COLO829 (cell line): ENCODE data around the gene EHF.

Experiments
- DNase-seq: peaks from one replicate; pipeline ENCODE4 v3.0.0; 2012; ENCODE audit warnings: low spot score

EHF gene

GRCh38 chr11:34644669-34645406 is 23.9 kb downstream of the EHF start:
- DNase-seq, result no peak

GRCh38 chr11:34646431-34646830 is 25.5 kb downstream of the EHF start:
- no peak for DNase-seq

DNA sequence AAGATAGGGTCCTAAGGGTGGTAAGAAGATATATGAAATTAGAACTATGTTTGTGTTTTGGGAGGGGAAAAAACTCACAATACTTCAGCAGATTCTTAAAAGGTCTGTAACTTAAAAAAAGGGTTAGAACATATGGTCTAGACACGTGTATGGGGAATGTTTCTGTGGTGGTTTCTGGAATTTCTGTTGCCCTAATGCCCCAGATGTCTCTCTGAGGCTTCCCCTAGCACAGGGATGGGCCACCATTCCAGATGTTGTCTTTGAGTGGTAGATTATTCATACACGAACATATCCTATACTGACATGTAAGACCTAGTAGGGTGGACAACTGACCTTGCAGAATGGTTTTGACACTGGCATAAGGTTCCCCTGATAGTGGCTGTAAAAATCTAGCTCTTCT is 26.2 kb downstream of the EHF start:
- no peak for DNase-seq

GRCh38 chr11:34647532-34647931 is 26.6 kb downstream of the EHF start:
- no peak for DNase-seq

GRCh38 chr11:34648036-34648435 is 27.1 kb downstream of the EHF start:
- DNase-seq, result no peak

GRCh38 chr11:34649597-34649996 is 28.7 kb downstream of the EHF start:
- DNase-seq, result no peak

DNA sequence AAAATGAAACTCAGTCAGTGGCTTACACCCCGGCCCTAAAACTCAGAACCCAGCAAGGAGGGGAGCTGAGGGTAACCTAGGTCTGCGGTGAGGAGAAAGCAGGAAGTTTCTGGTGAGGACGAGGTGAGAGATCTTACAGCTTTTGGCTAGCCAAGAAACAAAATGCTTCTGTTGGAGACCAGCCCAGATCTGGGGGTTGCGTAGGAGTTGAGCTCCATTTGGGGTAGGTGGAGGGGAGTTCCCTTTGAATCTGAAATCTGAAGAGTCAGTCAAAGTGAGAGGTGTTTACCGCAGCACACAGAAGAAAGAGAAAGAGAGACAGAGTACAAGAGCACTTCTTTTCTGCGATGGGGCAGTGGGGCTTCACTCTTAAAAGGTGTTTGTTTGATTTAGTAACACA is 29.6 kb downstream of the EHF start:
- DNase-seq, result no peak

GRCh38 chr11:34651551-34651950 is 30.7 kb downstream of the EHF start:
- DNase-seq, result no peak

DNA sequence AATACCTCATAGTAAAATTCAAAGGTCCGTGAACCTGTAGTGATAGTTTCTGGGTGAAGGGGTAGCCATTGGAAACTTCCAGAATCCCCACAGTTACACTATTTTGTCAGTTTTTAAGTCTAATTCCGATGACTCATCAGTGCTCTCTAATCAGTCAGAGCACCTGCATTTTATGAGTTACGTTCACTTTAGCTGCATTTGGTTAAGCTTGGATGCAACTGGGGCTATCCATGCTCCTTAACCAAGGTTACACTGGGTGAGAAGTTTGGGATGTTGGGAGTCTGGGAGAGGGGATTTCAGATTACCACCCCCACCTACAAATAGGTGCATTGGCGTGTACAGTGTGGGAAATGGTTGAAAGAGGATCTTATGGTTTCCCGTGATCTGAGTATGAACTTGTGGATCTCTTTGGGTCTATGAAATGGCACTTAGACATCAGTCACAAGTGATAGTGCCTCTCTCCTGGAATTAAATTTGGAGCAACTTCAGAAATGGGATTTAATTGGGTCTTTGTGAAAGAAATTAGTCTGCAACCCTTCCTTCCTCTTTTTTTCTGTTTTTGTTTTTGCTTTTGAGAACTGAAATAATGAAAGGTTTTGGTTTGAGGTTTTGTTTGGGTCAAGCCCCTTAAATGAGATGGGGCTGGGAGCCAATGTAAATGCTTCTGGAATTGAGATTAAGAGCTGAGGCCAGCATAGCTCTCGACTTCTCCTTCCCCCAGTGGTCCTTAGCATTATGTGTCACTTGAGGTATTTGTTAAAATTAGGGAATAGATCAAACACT is 31.5 kb downstream of the EHF start:
- no peak for DNase-seq

DNA sequence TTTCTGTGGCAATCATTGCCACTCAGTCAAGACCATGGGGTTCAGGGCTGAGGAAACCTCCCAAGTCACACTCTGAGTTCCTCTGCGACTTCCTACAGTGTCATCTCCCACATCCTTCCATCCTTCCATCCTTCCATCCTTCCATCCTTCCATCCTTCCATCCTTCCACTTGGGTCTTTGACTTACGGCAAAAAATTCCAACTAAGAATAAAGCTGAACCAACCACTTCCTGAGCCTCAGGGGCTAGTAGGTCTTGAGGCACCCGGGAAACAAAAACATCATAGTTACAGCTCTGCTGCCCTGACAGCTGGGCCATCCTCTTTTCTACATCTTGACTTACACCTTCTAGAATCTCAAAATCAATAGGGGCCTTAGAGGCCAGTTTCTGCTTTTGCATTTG is 32.1 kb downstream of the EHF start:
- DNase-seq, result no peak

GRCh38 chr11:34653851-34654482 is 33.1 kb downstream of the EHF start:
- DNase-seq, result peak; percentile 84

DNA sequence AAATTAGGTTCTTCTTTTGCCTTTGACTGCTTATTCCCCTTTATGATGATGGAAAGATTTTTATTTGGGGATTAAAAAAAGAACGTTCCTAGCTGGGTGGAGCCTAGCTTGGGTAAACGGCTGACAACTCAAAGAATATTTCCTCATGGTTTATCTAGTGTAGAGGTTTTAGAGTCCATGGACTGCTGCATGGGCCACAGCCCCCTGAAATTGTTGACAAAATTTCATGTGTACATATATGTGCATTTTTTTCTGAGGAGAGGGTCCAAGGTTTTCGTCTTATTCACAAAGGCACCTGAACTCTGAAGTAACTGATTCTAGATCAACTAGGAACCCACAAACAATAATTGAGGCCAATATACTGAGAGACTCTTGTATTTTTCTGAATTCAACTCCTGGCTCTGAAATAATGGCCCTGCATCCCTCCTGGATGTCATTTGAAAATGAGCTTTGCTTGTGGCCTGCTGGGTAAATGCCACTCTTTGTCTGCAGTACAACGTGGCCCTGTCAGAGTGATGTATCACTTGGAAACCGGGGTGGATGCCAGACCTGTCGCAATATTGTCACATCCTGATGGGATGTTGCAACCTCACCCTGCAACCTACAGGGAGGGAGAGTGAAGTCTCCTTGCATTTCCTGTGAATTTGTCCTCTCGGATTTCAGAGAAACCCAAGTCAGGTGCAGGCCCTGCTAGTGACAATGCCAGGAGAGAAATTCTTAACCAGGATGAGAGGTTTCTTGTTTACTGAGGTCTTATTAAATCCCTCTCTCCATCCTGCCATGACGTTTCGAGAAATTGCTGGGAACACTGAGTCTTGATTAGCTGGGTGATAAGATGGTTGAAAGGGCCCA is 33.8 kb downstream of the EHF start:
- DNase-seq, result no peak

- no peak for DNase-seq
These were observed 34.6 kb downstream of the EHF start for GRCh38 chr11:34655335-34656008.

DNA sequence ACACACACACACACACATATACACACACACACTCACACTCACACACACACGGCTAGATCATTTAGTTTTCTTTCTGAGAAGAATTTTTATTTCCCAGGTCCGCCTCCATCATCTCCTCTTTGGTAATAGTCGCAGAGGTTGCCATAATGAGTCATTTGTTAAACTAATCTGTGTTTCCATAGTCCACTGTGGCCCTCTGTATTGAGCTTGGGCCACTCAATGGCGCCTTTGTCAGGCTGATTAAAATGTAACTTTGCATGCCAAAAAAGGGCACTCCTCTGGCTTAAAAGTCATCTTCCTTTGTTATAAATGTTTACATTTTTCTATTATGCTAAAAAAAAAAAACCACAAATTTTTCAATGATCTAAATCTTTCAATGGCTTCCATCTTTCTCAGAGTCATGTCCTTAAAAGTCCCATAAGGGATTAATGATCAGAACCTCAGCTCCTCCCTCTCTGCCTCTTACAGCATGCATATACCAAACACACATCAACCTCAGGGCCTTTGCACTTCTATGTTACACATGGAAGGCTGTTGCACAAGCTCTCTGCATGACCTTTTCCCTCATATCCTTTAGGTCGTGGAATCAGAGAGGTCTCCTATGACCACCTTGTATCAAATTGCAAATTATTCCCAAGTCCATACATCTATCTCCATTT is 35.3 kb downstream of the EHF start:
- DNase-seq, result peak; percentile 77

GRCh38 chr11:34658071-34659015 is 37.5 kb downstream of the EHF start:
- DNase-seq, result no peak

DNA sequence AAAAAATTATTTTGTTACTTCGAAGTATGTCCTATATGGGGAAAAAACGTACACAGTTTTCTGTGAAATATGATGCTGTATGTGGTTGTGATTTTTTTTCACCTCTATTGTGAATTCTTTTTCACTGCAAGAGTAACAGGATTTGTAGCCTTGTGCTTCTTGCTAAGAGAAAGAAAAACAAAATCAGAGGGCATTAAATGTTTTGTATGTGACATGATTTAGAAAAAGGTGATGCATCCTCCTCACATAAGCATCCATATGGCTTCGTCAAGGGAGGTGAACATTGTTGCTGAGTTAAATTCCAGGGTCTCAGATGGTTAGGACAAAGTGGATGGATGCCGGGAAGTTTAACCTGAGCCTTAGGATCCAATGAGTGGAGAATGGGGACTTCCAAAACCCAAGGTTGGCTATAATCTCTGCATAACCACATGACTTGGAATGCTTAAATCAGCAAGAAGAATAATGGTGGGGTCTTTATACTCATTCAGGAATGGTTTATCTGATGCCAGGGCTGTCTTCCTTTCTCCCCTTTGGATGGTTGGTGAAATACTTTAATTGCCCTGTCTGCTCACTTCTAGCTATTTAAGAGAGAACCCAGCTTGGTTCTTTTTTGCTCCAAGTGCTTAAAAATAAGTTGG is 38.3 kb downstream of the EHF start:
- DNase-seq, result no peak

DNA sequence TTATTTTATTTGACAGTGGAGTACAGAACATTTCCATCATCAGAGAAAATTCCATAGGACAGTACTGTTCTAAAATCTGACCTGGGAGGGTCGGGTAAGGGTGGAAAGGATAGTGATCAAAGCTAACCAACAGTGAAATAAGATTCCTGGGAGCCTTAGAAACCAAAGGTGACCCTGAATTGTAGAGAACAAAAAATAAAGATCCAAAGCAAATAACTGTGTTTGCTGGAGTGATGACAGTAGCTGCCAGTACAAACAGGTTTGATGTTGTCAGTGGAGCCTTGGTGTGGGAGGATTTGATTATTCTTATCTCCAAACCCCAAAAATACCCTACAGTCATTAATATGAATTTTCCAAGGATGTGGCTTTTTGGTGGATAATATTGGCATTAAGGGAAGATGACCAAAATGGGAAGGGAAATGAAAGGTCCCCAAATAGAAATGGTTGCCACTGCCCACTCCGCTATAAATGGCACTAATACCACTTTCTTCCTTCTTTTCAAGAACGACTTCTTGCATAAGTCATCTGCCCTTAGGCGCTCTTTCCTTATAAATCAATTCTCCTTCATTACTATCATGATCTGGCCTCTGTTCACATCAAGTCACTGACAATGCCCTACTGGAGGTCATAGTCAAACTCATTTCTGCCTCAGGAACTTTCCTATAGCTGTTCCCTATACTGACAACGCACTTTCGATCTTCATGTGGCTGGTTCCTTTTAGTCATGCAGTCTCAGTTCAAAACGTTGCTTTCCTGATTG is 44.4 kb downstream of the EHF start:
- DNase-seq, result no peak

DNA sequence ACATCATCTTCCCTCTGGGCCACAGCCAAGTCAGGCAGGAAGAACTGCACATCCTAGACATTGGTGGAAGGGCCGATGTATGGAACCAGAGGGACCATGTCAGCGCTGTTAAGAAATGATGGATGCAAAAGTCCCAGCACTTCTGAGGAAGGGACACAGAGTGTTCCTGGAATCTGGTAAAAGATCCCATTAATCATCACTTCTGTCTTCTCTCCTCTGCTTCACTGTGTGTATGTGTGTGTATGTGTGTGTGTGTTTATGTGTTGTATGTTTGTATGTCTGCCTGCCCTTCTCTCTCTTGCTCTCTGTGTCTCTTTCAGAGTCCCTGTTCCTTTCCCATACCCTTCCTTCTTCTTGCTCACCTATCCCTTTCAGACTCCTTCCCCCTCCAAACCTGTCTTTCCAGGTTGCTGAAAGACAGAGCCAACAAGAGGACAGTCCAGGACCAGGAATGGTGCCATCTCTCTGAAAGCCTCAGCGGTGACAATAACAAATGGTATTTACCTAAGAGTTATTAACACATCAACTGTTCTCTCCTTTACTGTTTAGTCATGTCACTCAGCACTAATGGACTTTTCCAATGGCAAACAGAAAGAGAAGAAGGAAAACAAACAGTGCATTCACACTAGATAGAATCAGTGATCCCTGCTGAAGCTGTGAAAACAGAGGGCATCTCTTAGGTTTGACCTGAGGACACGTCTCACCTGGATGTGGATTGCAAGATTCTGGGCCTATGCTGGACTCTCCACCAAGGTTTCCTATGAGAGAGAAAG is 47.1 kb downstream of the EHF start:
- no peak for DNase-seq
